SU-DHL-6 (cell line): Measurements from ENCODE around the gene C9orf152.

ENCODE experiments used
- H2AFZ ChIP-seq: fragments of 200-600 bp; sonication (generic); 2 replicates; pipeline ENCODE4 v1.6.1; 2014; ENCODE audit warnings: low read depth, mild to moderate bottlenecking, moderate library complexity, mixed read lengths, antibody characterized with exemption, low read length; ENCODE audit not compliant: severe bottlenecking
- H3F3A ChIP-seq: fragments of 200-600 bp; shearing (Covaris generic); 2 replicates; pipeline ENCODE4 v1.6.0; 2016; ENCODE audit warnings: antibody characterized with exemption, mild to moderate bottlenecking; ENCODE audit not compliant: insufficient read depth
- H3K27ac ChIP-seq: fragments of 200-600 bp; sonication (generic); 2 replicates; pipeline ENCODE4 v1.5.1; 2016; ENCODE audit warnings: low read depth, mild to moderate bottlenecking, low read length, moderate library complexity, mixed read lengths
- H3K27me3 ChIP-seq: fragments of 200-600 bp; sonication (generic), shearing (Covaris generic); 2 replicates; pipeline ENCODE4 v1.6.0; 2014; ENCODE audit warnings: mild to moderate bottlenecking, low read length
- H3K36me3 ChIP-seq: fragments of 200-600 bp; sonication (generic); 2 replicates; pipeline ENCODE4 v1.6.1; 2014; ENCODE audit warnings: mild to moderate bottlenecking, low read length, mixed read lengths
- H3K4me2 ChIP-seq: fragments of 300-600, 200-600 bp; shearing (Covaris generic), sonication (generic); 2 replicates; pipeline ENCODE4 v1.6.0; 2014; ENCODE audit warnings: low read length, low read depth, mild to moderate bottlenecking; ENCODE audit not compliant: poor library complexity, severe bottlenecking
- H3K4me3 ChIP-seq: fragments of 200-600 bp; sonication (generic); 2 replicates; pipeline ENCODE4 v1.5.1; 2014; ENCODE audit warnings: antibody characterized with exemption, low read length, mild to moderate bottlenecking, mixed read lengths; ENCODE audit not compliant: insufficient read depth, poor library complexity, severe bottlenecking
- H3K79me2 ChIP-seq: fragments of 200-600 bp; sonication (generic); 2 replicates; pipeline ENCODE4 v1.6.1; 2014; ENCODE audit warnings: mild to moderate bottlenecking, low read length, moderate library complexity; ENCODE audit not compliant: insufficient read depth
- H3K9ac ChIP-seq: fragments of 200-600 bp; sonication (generic); 2 replicates; pipeline ENCODE4 v1.7.0; 2014; ENCODE audit warnings: mild to moderate bottlenecking, low read length
- H3K9me2 ChIP-seq: fragments of 200-600 bp; sonication (generic); replicated peaks from 2 replicates; pipeline ENCODE4 v1.6.1; 2014; ENCODE audit warnings: low read length; ENCODE audit not compliant: insufficient read depth
- H3K9me3 ChIP-seq: fragments of 200-600 bp; sonication (generic); 2 replicates; pipeline ENCODE4 v1.6.1; 2014; ENCODE audit warnings: low read length, mixed read lengths; ENCODE audit not compliant: insufficient read depth
- H4K20me1 ChIP-seq: fragments of 200-600 bp; sonication (generic); 2 replicates; pipeline ENCODE4 v1.6.1; 2014; ENCODE audit warnings: low read depth, mild to moderate bottlenecking, antibody characterized with exemption, low read length, moderate library complexity, mixed read lengths
- CTCF ChIP-seq: fragments of 200-600 bp; sonication (generic); IDR thresholded peaks from one replicate; pipeline ENCODE4 v1.5.1; 2017; ENCODE audit warnings: antibody characterized with exemption, mild to moderate bottlenecking, low read length, moderate library complexity; ENCODE audit not compliant: insufficient read depth, poor library complexity, severe bottlenecking
- EZH2phosphoT487 ChIP-seq: fragments of 200-600 bp; sonication (generic), shearing (Covaris generic); conservative IDR thresholded peaks from 2 replicates; pipeline ENCODE4 v1.6.1; 2018; ENCODE audit warnings: mild to moderate bottlenecking, antibody characterized with exemption, low read length, moderate library complexity, mixed read lengths

C9orf152 gene

GRCh38 chr9:110192531-110193261 is 15.3 kb downstream of the C9orf152 start:
- Histone ChIP-seq H3K9me3 (no peaks in the 10 kb centered on the region), H3K9ac (no peak overlapping the region), H3K36me3 (no peaks in the 10 kb centered on the region), H3K27me3 (no peaks in the 10 kb centered on the region), H3K4me3 (no peak overlapping the region), H3K79me2 (no peaks in the 10 kb centered on the region), H3K4me2 (no peak overlapping the region), H3K9me2 (no peaks in the 10 kb centered on the region), H2AFZ (no peak overlapping the region), H3K27ac (no peak overlapping the region), H3F3A (no peaks in the 10 kb centered on the region), H4K20me1 (no peaks in the 10 kb centered on the region)
- no peak for TF ChIP-seq EZH2phosphoT487
- no peak for TF ChIP-seq CTCF

- Histone ChIP-seq H3K9me2 (no peaks in the 10 kb centered on the region), H3K36me3 (no peaks in the 10 kb centered on the region), H2AFZ (no peak overlapping the region), H3F3A (no peaks in the 10 kb centered on the region), H4K20me1 (no peaks in the 10 kb centered on the region), H3K4me2 (no peak overlapping the region), H3K4me3 (no peak overlapping the region), H3K79me2 (no peaks in the 10 kb centered on the region), H3K27me3 (no peaks in the 10 kb centered on the region), H3K9ac (no peak overlapping the region), H3K9me3 (no peaks in the 10 kb centered on the region), H3K27ac (no peak overlapping the region)
- TF ChIP-seq EZH2phosphoT487 (no peak), CTCF (no peak)
Observed at GRCh38 chr9:110191615-110192014, 16.3 kb downstream of the C9orf152 start.

- no peaks in the 10 kb centered on the region for H3K79me2 ChIP-seq
- no peaks in the 10 kb centered on the region for H3K9me3 ChIP-seq
- H3K4me2 ChIP-seq: no peak overlapping the region
- no peaks in the 10 kb centered on the region for H3F3A ChIP-seq
- H2AFZ ChIP-seq: no peak overlapping the region
- H4K20me1 ChIP-seq: no peaks in the 10 kb centered on the region
- no peak overlapping the region for H3K4me3 ChIP-seq
- TF ChIP-seq CTCF (no peak), EZH2phosphoT487 (no peak)
- H3K9me2 ChIP-seq: no peaks in the 10 kb centered on the region
- no peak overlapping the region for H3K27ac ChIP-seq
- no peaks in the 10 kb centered on the region for H3K36me3 ChIP-seq
- no peaks in the 10 kb centered on the region for H3K27me3 ChIP-seq
- H3K9ac ChIP-seq: no peak overlapping the region
Observed at GRCh38 chr9:110189559-110190320, 18.2 kb downstream of the C9orf152 start.
